Thyroid gland (tissue), 4 donors: Measurements from ENCODE around the gene RAI1. TPM values are rescaled to one million over a fixed set of nuclear protein-coding genes. Genes with fewer than 3 reads are reported as not detected.

Experiments
- DNase-seq, 2 donors: peaks; one replicate each; pipeline ENCODE4 v3.0.0-alpha.2; 2019
- H3K27ac ChIP-seq, 3 donors: fragments of 200-600 bp; sonication (generic); 1 replicate in 2 of 3; 2 replicates in 1 of 3; pipeline ENCODE4 v1.5.1; 2016 to 2019; ENCODE audit warnings: mild to moderate bottlenecking in 1 of 3, moderate library complexity in 1 of 3
- H3K27me3 ChIP-seq: fragments of 200-600 bp; sonication (generic); one replicate; pipeline ENCODE4 v1.5.1; 2019
- H3K36me3 ChIP-seq, 2 donors: fragments of 200-600 bp; sonication (generic); one replicate each; pipeline ENCODE4 v1.5.1; 2016 to 2019
- H3K4me1 ChIP-seq, 2 donors: fragments of 200-600 bp; sonication (generic); one replicate each; pipeline ENCODE4 v1.5.1; 2017 to 2019
- H3K4me3 ChIP-seq, 3 donors: fragments of 200-600 bp; sonication (generic); replicated peaks in 1 of 3; 1 replicate in 2 of 3; 2 replicates in 1 of 3; pipeline ENCODE4 v1.5.1; 2016; ENCODE audit warnings: mild to moderate bottlenecking in 1 of 3
- H3K9me3 ChIP-seq: fragments of 200-600 bp; sonication (generic); one replicate; pipeline ENCODE4 v1.5.1; 2017
- POLR2A ChIP-seq, 2 donors: fragments of 450-650 bp; IDR thresholded peaks; one replicate each; pipeline ENCODE4 v1.6.1; 2017; ENCODE audit warnings: antibody characterized with exemption in 2 of 2, mild to moderate bottlenecking in 2 of 2, moderate library complexity in 1 of 2
- WGBS, 2 donors: methylation state at CpG; one replicate each; pipeline ENCODE4 v1.1.5; 2017; 5-methylcytosine and 5-hydroxymethylcytosine counted together
- intact Hi-C: fragments of 100-400 bp; cut with DNase I; formaldehyde crosslinking; loops from one replicate; pipeline ENCODE4 v1.15.1; 2023
- total RNA-seq, 4 donors: library from RNA; depleted of rRNA; stranded (reverse); fragments of >200 nt; gene quantifications; one replicate each; pipeline ENCODE4 v1.2.3, GENCODE V29; 2016
- TF ChIP-seq, protein P1 (sequence below), 6 experiments: fragments of 200-600 bp in 3 of 6; fragments of 450-650 bp in 3 of 6; sonication (generic) in 3 of 6; IDR thresholded peaks; one replicate each; pipeline ENCODE4 v1.5.1; 2016 to 2019; ENCODE audit warnings: antibody characterized with exemption in 6 of 6, mild to moderate bottlenecking in 2 of 6, inconsistent platforms in 1 of 6, moderate library complexity in 1 of 6

Gene RAI1
- total RNA-seq, 4 donors from 2014 or later: 19.1 to 52.3 (median 34.1) TPM

DNA sequence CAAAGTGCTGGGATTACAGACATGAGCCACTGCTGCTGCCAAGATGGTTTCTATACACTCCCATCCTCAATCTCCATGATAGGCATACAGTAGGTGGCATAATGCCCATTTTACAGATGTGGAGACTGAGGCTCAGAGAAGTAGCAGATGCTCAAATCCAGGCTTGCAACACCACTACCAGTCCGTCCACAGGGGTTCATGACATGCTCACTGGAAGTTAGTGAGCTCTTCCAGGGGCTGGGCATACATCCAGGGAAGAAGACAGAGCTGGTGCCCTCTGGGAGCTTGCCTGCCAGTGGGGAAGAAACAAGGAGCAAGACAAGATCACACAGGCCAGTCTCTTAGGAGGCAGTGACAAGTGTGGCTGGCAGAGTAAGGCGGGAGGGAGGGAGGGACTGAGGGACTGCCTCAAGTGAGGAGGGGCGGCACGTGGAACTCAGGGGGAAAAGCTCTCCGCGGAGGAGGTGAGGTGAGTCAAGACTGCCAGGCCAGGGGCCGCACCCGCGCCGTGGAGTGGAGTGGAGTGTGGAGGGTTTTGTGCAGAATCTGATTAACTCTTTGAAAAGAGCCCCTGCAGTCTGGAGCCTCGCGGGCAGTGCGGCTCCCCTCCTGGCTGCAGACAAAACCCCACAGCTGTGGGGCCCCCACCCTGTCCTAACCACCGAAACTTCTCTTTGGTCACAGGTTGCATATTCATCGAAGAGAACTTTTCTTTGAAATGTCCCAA is 127.6 kb downstream of the RAI1 start:
- 51 to 53% methylated on average over 15 of the region's 15 CpGs for WGBS, 2 donors
- no peak for TF ChIP-seq POLR2A (IDR thresholded peaks at IDR 0.05)
- TF ChIP-seq, protein P1, sequence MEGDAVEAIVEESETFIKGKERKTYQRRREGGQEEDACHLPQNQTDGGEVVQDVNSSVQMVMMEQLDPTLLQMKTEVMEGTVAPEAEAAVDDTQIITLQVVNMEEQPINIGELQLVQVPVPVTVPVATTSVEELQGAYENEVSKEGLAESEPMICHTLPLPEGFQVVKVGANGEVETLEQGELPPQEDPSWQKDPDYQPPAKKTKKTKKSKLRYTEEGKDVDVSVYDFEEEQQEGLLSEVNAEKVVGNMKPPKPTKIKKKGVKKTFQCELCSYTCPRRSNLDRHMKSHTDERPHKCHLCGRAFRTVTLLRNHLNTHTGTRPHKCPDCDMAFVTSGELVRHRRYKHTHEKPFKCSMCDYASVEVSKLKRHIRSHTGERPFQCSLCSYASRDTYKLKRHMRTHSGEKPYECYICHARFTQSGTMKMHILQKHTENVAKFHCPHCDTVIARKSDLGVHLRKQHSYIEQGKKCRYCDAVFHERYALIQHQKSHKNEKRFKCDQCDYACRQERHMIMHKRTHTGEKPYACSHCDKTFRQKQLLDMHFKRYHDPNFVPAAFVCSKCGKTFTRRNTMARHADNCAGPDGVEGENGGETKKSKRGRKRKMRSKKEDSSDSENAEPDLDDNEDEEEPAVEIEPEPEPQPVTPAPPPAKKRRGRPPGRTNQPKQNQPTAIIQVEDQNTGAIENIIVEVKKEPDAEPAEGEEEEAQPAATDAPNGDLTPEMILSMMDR (IDR thresholded peaks at IDR 0.05): no peak
- Histone ChIP-seq H3K4me1 (peaks cover 32 to 38% of the 10 kb centered on the region in 2 donors), H3K27me3 (no peaks in the 10 kb centered on the region), H3K27ac (peak overlapping the region in 1 of 3 donors; percentile 64), H3K4me3 (no peak overlapping the region), H3K36me3 (peaks cover 1 to 11% of the 10 kb centered on the region in 2 donors), H3K9me3 (no peaks in the 10 kb centered on the region)
- DNase-seq: peak; percentile 62 to 71
- intact Hi-C loops: loop anchor here (5.0 kb wide), 1 partner anchor 127 kb away; the partner anchor contains the start of gene RAI1

DNA sequence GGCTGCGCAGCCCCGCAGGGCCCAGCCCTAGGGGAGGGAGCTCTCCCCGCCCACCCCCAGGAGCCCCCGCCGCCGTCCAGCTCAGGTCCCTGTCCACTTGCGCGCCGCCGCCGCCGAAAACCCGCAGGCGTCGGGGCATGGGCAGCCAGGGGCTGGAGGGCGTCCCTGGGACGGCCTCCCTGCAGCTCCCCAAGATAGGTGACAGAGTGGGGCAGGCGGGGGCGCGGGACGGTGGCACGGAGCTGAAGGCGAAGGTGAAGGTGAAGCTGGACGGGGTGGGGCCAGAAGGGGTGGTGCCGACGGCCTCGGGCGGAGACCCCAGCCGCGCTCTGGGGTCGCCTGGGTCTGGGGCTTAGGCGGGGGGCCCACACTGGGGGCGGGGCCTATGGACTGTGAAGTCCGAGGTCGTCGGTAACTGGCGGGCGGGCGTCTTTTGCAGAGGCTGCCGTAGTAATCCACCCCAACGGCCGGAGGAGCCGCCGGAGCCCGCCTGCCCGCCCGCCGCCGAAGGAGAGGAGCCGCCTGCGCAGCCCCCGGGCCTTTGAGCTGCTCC is 128.3 kb downstream of the RAI1 start:
- Histone ChIP-seq H3K4me3 (peak overlapping the region in 1 of 3 donors; percentile 17), H3K9me3 (no peaks in the 10 kb centered on the region), H3K36me3 (peaks cover 0 to 12% of the 10 kb centered on the region in 2 donors), H3K27me3 (no peaks in the 10 kb centered on the region), H3K27ac (peak overlapping the region; percentile 64 to 88 (median 83)), H3K4me1 (peaks cover 32 to 45% of the 10 kb centered on the region in 2 donors)
- intact Hi-C loops: loop anchor here (5.0 to 10.0 kb wide), 2 partner anchors 105 to 127 kb away; partner anchors contain the start of gene RAI1
- DNase-seq: no peak
- WGBS, 2 donors: 54 to 74% methylated on average over 6 to 23 of the region's 52 CpGs
- no peak for TF ChIP-seq POLR2A (IDR thresholded peaks at IDR 0.05)
- TF ChIP-seq, protein P1 (IDR thresholded peaks at IDR 0.05): no peak

DNA sequence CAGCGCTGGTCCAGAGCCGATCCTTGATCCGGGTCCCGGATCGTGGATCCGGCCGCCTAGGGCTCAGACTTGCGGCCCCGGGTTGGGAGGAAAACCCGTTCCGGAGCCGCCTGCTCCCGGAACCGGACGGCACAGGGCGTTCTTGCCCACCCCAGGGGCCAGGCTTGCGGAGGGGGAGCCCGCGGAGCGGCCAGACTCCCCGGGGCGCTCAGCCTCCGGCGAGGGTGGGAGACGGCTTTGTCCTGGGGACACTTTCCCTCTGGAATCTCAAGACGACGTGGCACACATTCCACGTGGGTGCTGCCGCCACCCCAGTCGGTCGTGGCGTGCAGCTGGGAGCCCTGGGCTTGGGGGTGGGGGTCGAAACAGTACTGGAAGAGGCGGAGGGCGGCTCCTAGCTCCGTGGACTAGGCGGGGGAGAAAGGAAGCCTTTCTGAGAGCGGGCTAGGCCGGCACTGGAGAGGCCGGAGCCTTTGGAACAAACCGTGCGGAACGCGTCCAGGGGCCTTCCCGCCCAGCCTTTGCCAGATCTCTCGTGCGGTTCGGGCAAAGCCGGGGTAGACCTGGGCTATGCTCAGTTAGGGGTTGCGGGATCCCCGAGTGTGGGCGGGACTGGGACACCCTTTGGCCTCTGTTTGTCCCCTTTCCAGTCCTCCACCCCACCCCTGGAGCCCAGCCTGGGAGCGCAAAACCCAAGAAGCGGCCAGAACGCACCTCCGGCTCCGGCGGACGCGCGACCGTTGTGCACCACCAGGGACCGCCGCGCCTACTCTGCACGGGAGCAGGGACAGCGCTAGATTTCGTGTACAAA is 129.0 kb downstream of the RAI1 start:
- Histone ChIP-seq H3K4me1 (peaks cover 32 to 52% of the 10 kb centered on the region in 2 donors), H3K4me3 (peak overlapping the region in 1 of 3 donors; percentile 17), H3K36me3 (peaks cover 0 to 16% of the 10 kb centered on the region in 2 donors), H3K9me3 (no peaks in the 10 kb centered on the region), H3K27me3 (no peaks in the 10 kb centered on the region), H3K27ac (peak overlapping the region; percentile 64 to 88 (median 83))
- TF ChIP-seq POLR2A (IDR thresholded peaks at IDR 0.05): no peak
- TF ChIP-seq, protein P1 (IDR thresholded peaks at IDR 0.05): no peak
- DNase-seq: peak; percentile 85 to 86
- intact Hi-C loops: loop anchor here (10.0 kb wide), 1 partner anchor 105 kb away; no protein-coding TSS in a partner anchor
- 49 to 51% methylated on average over 25 to 33 of the region's 68 CpGs for WGBS, 2 donors

DNA sequence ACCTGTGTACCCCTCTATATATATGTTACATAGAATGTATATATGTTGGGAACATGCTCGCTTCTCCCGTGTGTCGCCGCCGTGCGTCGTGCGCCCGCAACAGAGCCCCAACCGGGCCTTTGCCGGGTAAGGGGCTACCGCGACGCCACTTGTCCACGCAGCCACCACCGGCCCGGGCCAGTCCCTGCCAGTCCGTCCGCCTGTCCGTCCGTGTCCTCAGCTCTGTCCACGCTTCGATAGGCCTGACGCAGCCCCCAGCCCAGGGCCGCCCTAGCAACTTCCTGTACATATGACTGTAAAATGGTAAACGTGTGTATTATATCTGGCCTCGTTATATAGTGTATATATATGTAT is 129.6 kb downstream of the RAI1 start:
- DNase-seq: no peak

More for the DNA sequence above, 129.6 kb downstream of the RAI1 start:
- Histone ChIP-seq H3K27me3 (no peaks in the 10 kb centered on the region), H3K4me3 (no peak overlapping the region), H3K27ac (peak overlapping the region; percentile 6 to 83 (median 64)), H3K36me3 (peaks cover 0 to 14% of the 10 kb centered on the region in 2 donors), H3K9me3 (no peaks in the 10 kb centered on the region), H3K4me1 (peaks cover 32 to 58% of the 10 kb centered on the region in 2 donors)
- TF ChIP-seq POLR2A (IDR thresholded peaks at IDR 0.05): no peak
- TF ChIP-seq, protein P1 (IDR thresholded peaks at IDR 0.05): no peak
- WGBS, 2 donors: 66 to 77% methylated on average over 27 of the region's 27 CpGs
- intact Hi-C loops: loop anchor here (10.0 kb wide), 1 partner anchor 104 kb away; no protein-coding TSS in a partner anchor
